T-helper 1 cell treated with Interleukin-12 subunit alpha and Interleukin-12 subunit beta and Interleukin-4 antibody, amounts not matched to agents 30 ng/mL and 1 ng/mL, for 36 hours (primary cell): ENCODE measurements around the gene MAP7D3. TPM values are rescaled to one million over a fixed set of nuclear protein-coding genes. Genes with fewer than 3 reads are reported as not detected.
"Not testable (repeated sequence)": the region's sequence is repeated elsewhere in the genome, so short reads cannot be mapped to it uniquely, and the experiment has no call there.

Experiments
- intact Hi-C: fragments of 100-400 bp; cut with micrococcal nuclease; formaldehyde crosslinking; loops from one replicate; pipeline ENCODE4 v1.15.1; 2024
- total RNA-seq: library from RNA; stranded (reverse); gene quantifications from 2 replicates; pipeline ENCODE4 v1.2.3, GENCODE V29; 2022

MAP7D3 gene
- total RNA-seq, 1 donor from 2014 or later: 17.2 TPM

DNA sequence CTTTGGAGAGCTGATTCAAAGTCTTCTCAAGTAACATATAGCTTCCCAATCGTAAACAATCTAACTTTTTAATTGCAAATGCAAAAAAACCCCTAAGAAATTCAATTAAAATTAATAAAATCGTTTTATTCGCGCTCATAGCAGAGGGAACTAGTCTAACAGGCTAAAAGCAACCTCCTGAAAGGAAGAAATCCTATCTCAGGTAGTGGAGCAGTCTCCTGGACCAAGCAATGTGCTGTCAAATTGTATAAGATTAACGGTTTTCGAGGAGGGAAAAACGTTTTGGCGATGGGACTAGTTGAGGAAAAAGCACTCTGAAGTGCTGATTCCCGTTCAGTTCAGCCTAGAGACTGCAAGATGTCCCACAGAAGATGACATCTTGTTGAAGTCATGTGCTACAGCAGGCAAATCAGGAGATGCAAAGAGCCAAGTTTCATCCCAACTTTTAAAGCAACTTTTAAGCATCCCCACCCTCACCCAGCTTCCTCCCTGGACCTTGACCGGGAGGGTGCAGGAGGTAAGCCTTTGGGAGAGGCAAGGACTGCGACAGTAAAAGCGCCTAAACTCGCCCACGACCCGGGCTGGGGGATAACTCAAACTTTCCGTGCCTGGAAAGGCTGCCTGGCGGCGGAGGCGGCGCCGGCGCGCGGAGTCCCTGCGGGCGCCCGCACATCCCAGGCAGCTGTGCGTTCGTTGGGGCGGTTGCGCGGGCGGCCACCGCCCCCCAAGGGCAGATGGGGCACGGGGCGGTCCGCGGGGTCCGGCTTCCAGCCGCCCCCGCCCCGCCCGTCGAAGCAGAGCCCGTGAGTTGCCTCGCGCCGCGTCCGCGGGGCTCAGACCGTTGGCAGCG, 784 bp downstream of the MAP7D3 start:
- intact Hi-C loops: loop anchor here (1.0 to 10.0 kb wide), 8 partner anchors 22 to 659 kb away; partner anchors contain the start of genes MMGT1 and SLC9A6

- intact Hi-C loops: no loop called here
These were observed 5.0 kb downstream of the MAP7D3 start for GRCh38 chrX:136246201-136246600.

DNA sequence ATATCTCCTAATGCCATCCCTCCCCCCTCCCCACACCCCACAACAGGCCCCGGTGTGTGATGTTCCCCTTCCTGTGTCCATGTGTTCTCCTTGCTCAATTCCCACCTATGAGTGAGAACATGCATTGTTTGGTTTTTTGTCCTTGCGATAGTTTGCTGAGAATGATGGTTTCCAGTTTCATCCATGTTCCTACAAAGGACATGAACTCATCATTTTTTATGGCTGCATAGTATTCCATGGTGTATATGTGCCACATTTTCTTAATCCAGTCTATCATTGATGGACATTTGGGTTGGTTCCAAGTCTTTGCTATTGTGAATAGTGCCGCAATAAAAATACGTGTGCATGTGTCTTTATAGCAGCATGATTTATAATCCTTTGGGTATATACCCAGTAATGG, 13.4 kb downstream of the MAP7D3 start:
- intact Hi-C loops: not testable (repeated sequence)

DNA sequence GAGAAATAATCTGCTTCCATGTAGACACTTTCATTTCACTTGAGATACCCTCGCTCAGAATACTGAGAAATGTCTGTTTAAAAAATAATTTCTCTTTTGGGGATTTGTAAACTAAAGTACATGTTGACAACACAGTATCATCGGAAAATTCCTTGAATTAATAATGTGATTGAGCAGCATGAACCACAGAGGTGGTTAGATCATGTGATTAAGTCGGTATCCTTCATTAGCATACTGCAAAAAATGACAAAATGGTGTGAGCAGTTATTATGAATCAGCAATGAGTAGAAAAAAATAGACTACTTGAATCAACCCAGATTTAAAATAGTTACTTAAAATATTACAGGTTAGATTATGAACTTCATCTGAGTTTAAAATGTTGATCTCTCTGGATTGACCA, 14.1 kb downstream of the MAP7D3 start:
- intact Hi-C loops: no loop called here

DNA sequence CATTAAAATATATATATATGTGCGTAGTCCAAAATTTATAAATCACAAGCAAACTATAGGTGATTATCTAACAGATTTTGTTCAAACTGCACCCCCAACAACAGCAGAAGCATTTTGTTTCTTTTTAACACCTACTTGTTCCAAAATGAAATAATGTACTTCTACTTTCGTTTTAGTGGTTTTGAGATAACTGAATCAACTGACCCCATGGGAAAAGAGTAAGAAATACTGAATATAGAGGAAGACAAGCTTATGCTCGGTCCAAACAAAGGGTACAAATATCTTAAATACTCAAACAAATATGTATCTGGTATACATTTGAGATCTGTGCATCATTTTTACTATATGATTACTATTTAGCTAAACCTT, 22.4 kb downstream of the MAP7D3 start:
- intact Hi-C loops: loop anchor here (2.0 kb wide), 2 partner anchors 22 to 40 kb away; partner anchors contain the start of gene MAP7D3

- intact Hi-C loops: loop anchor here (2.0 kb wide), 2 partner anchors 23 to 41 kb away; partner anchors contain the start of gene MAP7D3
These were observed 23.0 kb downstream of the MAP7D3 start for GRCh38 chrX:136227948-136228838.

DNA sequence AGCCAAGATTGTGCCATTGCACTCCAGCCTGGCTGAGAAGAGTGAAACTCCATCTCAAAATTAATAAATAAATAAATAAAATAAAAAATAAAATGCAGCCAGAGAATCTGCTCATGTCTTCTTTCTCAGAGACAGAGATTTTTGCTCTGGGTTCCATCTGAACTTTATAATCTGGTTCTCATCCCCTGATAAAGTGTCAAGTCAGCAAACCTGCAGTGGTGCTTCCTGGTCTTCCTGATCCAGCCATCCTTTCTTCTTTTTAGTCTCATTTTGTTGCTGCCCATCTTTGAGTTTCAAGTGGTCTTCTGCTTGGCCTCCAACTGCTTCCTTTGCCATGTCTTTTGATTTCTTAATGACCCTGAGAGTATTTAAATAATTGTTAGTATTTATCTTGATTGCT, 24.1 kb downstream of the MAP7D3 start:
- intact Hi-C loops: no loop called here

DNA sequence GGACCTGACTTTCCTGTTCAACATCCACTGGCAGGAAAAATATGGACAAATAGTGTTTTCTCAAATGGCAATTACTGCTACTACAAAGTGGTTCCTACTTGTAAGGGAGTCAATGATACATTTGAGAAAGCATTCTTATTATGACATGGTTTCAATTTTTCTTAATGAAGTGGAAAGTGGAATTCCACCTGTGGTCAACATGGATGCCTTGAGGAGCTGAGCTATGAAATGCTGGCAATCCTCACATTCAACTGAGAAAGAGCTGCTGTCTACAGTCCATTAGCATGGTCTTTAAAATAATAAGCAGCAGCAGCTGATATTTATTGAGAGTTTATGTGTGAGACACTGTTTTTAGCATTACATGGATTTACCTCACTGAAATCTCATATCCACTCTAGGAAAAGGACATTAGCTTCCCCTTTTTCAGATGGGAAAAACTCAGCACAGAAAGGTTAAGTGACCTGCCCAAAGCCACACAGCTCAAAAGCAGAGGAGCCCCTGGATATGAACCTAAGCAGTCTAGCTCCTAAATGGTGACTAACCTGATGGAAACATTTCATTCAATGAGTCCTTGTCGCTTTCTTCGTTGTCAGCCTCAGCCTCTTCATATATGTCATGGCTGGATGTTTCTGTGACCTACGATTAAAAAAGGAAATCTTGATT, 29.2 kb downstream of the MAP7D3 start:
- intact Hi-C loops: no loop called here

DNA sequence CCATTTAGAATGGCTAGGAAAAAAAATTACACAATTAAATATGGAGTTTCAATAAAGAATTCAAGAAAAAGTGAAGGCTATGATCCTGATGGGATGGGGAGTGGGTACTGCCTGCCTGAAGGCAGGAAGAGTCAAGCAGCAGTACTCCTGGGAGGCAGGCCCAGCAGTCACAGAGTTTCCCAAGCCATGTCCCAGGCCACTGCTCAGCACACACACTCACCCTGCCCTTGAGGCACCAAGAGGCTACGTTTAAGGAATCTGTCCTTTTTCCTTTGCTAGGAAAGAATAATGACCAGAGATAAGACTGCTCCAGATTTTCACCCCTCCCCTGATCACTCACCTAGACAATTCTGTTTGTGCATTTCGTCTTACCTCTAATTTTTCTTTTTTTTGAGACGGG, 30.2 kb downstream of the MAP7D3 start:
- intact Hi-C loops: no loop called here

- intact Hi-C loops: no loop called here
These were observed 30.7 kb downstream of the MAP7D3 start for GRCh38 chrX:136220540-136220939.

DNA sequence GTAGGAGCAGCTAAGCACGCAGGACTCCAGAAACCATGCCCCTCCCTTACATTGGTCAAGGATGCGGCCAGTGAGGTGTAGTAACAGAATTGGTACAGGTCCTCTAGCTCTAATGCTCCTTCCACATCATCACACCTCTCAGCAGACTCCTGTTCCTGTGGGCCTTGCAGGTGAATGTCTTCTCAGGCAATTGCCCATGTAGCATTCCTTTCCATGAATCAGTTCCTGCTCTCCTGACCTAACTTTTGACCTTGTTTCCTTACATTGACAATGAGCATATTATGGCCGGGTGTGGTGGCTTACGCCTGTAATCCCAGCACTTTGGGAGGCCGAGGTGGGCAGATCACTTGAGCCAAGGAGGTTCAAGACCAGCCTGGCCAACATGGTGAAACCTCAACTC, 31.3 kb downstream of the MAP7D3 start:
- intact Hi-C loops: no loop called here

- intact Hi-C loops: no loop called here
These were observed 35.6 kb downstream of the MAP7D3 start for GRCh38 chrX:136215559-136215958.

GRCh38 chrX:136214551-136214950, 36.6 kb downstream of the MAP7D3 start:
- intact Hi-C loops: no loop called here

DNA sequence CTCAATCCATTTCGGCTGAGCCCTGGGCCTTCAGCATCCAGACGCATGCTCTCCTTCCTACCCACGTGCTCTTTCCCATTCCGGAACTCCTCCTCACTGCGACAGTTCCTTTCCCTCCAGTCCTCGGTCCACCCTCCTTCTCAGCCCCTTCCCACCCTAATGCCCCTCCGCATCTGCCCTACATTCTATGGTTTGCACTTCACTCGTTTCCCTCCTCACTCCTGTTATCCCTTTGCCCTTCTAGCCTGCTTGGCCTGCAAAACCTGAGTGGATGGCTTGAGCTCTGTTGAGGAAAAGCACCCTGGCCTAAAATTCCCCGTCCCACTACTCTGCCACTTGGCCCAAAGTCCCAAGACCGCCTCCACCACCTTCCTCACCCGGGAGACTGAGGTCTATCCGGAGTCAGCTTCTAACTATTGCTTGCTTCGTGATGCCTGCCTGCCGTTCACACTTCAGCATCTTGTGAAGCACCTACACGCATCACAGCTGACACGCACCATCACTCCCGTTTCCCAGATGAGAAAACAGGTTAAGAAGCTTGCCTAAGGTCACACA, 38.6 kb downstream of the MAP7D3 start:
- intact Hi-C loops: no loop called here

DNA sequence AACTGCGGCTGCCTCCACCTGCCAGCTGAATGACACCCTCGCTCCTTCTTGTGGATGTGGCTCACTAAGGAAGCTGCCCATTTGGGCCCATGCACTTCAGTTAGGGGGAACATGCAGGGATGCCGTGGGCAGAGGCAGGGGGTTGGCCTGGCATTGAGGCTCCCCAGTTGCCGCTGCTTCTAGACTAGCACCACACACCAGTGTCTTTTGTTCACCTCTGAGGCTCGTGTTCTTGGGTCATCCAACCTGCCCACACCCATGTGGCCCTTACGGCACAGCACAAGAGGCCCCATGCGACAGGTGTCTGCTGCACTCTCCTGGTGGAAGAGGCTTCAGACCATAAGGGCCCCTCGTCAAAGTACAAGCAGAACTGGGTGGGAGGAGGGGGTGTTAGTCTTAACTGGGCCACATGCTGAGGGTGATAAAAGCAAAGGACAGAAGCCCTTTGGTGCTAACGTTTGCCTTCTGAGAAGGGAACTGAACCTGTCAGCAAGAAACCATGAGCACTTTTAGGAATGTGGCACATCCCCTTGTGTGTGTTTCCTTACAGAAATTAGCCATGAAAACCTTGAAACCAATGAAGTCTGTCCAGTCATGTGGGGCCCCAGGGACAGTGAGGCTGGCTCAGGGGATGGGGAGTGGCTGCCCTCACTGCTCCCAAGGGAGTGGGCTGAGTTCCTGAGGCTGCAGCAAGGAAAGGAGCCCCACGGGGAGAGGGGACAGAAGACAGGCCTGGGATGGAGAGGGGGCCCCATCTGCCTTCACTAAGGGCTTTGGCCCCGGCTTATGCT, 39.2 kb downstream of the MAP7D3 start:
- intact Hi-C loops: no loop called here

DNA sequence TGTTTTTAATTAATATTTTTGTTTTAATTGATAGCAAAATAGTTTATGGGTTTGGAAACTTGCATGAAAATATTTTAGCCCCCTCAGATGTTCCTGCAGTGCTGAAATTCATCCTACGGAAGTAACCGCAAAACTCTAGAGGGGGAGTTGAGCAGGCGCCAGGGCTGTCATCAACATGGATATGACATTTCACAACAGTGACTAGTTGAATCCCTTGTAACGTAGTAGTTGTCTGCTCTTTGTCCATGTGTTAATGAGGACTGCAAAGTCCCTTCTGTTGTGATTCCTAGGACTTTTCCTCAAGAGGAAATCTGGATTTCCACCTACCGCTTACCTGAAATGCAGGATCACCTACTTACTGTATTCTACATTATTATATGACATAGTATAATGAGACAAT, 40.4 kb downstream of the MAP7D3 start:
- intact Hi-C loops: no loop called here

DNA sequence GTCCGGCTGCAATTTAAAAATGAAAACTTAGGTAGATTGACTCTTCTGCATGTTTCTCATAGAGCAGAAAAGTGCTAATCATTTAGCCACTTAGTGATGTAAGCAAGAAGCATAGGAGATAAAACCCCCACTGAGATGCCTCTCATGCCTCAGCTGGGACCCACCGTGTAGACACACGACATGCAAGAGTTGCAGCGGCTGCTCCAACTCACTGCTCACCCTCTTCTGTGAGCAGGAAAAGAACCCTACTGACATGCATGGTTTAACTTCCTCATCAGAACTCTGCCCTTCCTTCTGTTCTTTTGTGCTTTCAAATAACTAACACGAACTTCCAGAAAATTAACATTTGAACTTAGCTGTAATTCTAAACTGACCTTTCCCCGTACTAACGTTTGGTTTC, 41.0 kb downstream of the MAP7D3 start:
- intact Hi-C loops: no loop called here

GRCh38 chrX:136209751-136210150, 41.4 kb downstream of the MAP7D3 start:
- intact Hi-C loops: loop anchor here (1.0 to 10.0 kb wide), 4 partner anchors 43 to 181 kb away; partner anchors contain the start of gene MAP7D3

DNA sequence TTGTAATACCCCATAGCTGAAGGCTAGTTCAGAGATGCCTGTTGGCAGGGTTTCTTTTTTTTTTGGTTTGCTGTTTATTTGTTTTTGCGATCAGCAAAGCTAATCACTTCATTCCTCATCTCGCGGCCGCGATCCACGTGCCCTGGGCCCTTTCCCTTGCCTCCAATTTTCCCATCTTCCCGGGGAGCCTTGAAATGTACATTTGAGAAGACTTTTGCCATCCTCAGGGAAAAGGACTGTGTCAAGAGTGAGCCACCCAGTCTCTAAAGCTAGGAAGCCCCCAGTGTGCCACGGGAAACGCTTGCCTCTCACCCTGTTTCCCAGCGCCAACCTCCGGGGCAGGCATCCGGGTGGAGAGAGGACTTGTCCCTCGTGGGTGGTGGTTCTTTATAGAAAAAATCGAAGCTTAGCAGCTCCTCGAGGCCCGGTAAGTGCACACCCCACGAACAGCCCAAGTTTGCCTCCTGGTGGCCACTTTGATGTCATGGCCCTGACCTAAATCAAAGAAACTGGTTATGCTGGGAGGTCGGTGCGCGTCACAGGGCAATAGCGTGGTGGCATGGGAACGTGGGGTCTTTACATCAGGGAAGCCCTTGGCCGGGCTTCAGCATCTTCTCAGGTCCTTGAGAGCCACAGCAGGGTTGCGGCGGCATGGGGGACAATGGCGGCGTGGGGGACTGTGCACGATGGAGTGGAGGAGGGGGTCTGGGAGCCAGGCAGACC, 42.0 kb downstream of the MAP7D3 start:
- intact Hi-C loops: loop anchor here (1.0 to 10.0 kb wide), 4 partner anchors 43 to 181 kb away; partner anchors contain the start of gene MAP7D3

DNA sequence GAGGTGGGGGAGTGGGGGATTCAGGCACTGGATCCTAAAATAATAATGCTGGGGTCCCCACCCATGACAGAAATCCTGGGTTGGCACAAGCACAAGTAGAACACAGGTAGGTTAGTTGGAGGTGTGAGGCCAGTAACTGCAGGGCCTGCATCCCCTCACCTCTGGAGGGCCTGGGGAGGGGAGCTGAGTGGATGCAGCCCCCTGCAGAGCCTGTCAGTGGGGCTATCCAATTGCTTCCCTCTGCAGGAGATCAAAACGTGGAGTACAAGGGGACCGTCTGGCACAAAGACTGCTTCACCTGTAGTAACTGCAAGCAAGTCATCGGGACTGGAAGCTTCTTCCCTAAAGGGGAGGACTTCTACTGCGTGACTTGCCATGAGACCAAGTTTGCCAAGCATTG, 43.7 kb downstream of the MAP7D3 start:
- intact Hi-C loops: loop anchor here (10.0 kb wide), 1 partner anchor 47 kb away; the partner anchor contains the start of gene MAP7D3
